Hypothalamus (tissue), 51 donors: ENCODE data around the gene NALCN.

Experiments
- DNase-seq, 51 donors: peaks; one replicate each; lab custom pipeline; 2025; lab: John Stamatoyannopoulos, UW

The NALCN gene

GRCh38 chr13:101053301-101054093 lies 362.8 kb downstream of the NALCN start:
- peak in 1 of 51 donors; percentile 7 for DNase-seq

- no peak for DNase-seq
Observed at GRCh38 chr13:101049166-101049850, 367.0 kb downstream of the NALCN start.

- no peak for DNase-seq
Observed at GRCh38 chr13:101036546-101036945, 379.8 kb downstream of the NALCN start.

- DNase-seq = no peak
Observed at GRCh38 chr13:101035119-101035620, 381.1 kb downstream of the NALCN start.

- no peak for DNase-seq
Observed at GRCh38 chr13:101026736-101027398, 389.4 kb downstream of the NALCN start.

- DNase-seq = no peak
Observed at GRCh38 chr13:101026328-101026727, 390.0 kb downstream of the NALCN start.

- DNase-seq = no peak
Observed at GRCh38 chr13:101025925-101026324, 390.4 kb downstream of the NALCN start.

- no peak for DNase-seq
Observed at GRCh38 chr13:101025519-101025918, 390.8 kb downstream of the NALCN start.

- no peak for DNase-seq
Observed at GRCh38 chr13:101019126-101019525, 397.2 kb downstream of the NALCN start.

GRCh38 chr13:101018720-101019119 lies 397.6 kb downstream of the NALCN start:
- no peak for DNase-seq

GRCh38 chr13:101017123-101017872 lies 399.0 kb downstream of the NALCN start:
- DNase-seq = no peak

GRCh38 chr13:101016475-101016874 lies 399.8 kb downstream of the NALCN start:
- no peak for DNase-seq

- no peak for DNase-seq
Observed at GRCh38 chr13:101013245-101013644, 403.1 kb downstream of the NALCN start.

GRCh38 chr13:101010100-101010499 lies 406.2 kb downstream of the NALCN start:
- DNase-seq = no peak

- DNase-seq = no peak
Observed at GRCh38 chr13:101007245-101007644, 409.1 kb downstream of the NALCN start.
